ENCODE data around the gene ZNF804A.

GRCh38 chr2:184783576-184783975 lies 185.2 kb downstream of the ZNF804A start:
- TF ChIP-seq POLR2A (IDR thresholded peaks at IDR 0.05; ENCODE audit: low read depth, low read length) (no peak), POLR2AphosphoS5 (IDR thresholded peaks at IDR 0.05; ENCODE audit: low read depth, low read length) (no peak), TAF1 (IDR thresholded peaks at IDR 0.05; ENCODE audit: low read depth, low read length) (no peak), SPI1 (IDR thresholded peaks at IDR 0.05; ENCODE audit: low read depth, low read length) (no peak), POU2F2 (IDR thresholded peaks at IDR 0.05; ENCODE audit: low read depth, low read length) (no peak)

All from GM12891 (cell line).